ENCODE results near the gene SETD7. TPM values are rescaled to one million over a fixed set of nuclear protein-coding genes. Genes with fewer than 3 reads are reported as not detected.
A peak's percentile ranks its signal among the peaks of the same experiment; 100 is the strongest.

Gene SETD7
- total RNA-seq, 6 donors from 2014 or later = 17.8 to 45.6 (median 34.0) TPM

DNA sequence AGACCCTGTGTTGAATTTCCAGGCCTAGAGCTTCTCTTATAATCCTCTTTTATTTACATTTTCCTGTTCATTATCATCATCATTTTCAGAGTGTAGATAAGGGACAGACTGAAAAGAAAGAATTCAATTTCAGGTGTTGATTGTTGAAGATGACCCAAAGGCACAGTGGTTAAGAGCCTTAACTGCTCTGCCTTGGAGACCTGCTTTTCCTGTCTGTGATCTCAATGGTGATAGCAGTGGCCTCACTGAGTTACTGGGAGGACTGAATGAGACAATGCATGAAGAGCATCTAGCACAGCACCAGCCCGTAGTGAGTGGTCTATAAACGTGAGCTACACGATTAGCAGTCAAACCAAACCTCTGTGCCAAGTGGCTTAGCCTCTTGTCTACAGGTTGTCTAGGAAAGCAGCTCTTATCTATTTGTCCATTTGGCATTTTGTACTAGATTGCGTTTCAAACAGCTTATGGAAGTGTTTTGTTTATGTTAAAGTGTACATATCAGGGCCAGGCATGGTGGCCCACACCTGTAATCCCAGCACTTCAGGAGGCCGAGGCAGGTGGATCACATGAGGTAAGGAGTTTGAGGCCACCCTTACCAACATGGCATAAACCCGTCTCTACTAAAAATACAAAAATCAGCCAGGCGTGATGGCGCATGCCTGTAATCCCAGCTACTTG, 41.5 kb downstream of the SETD7 start:
- no peaks in the 10 kb centered on the region for H3K9me3 ChIP-seq
- H3K4me3 ChIP-seq = no peak overlapping the region
- peaks cover 14 to 90% (median 57%) of the 10 kb centered on the region in 4 donors for H3K36me3 ChIP-seq
- WGBS, 2 donors = 89 to 90% methylated on average over 8 of the region's 8 CpGs
- no peaks in the 10 kb centered on the region for H3K27me3 ChIP-seq
- no peak for TF ChIP-seq EP300 (IDR thresholded peaks at IDR 0.05)
- TF ChIP-seq, protein P1, sequence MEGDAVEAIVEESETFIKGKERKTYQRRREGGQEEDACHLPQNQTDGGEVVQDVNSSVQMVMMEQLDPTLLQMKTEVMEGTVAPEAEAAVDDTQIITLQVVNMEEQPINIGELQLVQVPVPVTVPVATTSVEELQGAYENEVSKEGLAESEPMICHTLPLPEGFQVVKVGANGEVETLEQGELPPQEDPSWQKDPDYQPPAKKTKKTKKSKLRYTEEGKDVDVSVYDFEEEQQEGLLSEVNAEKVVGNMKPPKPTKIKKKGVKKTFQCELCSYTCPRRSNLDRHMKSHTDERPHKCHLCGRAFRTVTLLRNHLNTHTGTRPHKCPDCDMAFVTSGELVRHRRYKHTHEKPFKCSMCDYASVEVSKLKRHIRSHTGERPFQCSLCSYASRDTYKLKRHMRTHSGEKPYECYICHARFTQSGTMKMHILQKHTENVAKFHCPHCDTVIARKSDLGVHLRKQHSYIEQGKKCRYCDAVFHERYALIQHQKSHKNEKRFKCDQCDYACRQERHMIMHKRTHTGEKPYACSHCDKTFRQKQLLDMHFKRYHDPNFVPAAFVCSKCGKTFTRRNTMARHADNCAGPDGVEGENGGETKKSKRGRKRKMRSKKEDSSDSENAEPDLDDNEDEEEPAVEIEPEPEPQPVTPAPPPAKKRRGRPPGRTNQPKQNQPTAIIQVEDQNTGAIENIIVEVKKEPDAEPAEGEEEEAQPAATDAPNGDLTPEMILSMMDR (IDR thresholded peaks at IDR 0.05) = no peak
- no peak for TF ChIP-seq POLR2A (IDR thresholded peaks at IDR 0.05)
- H3K4me1 ChIP-seq = peaks cover 0 to 4% (median 0%) of the 10 kb centered on the region in 4 donors
- no peak for ATAC-seq (ENCODE audit: low FRiP score in 2 of 2)
- no peak overlapping the region for H3K27ac ChIP-seq
- no peak for DNase-seq

DNA sequence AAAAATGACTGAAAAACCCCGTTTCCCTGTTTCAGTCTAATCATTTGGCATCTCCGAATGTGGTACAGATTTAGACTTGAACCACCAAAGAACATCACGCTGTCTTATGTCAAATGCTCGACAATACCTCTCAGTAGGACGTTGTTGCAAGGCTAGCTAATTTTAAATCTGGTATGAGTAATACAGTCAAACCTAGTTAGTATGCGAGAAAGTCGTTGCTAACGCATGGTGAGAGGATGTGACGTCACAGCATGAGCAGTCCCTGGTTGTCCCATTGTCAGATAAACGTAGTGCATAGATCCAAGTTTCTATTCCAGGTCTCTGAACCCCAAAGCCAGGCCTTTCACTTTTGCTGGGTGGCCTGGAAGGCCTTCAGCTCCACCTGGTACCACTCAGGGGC, 44.7 kb downstream of the SETD7 start:
- DNase-seq = no peak
- 79 to 81% methylated on average over 10 of the region's 10 CpGs for WGBS, 2 donors
- no peak for ATAC-seq (ENCODE audit: low FRiP score in 2 of 2)
- Histone ChIP-seq H3K4me1 (peaks cover 0 to 4% (median 0%) of the 10 kb centered on the region in 4 donors), H3K27ac (no peak overlapping the region), H3K4me3 (no peak overlapping the region), H3K36me3 (peaks cover 0 to 88% (median 41%) of the 10 kb centered on the region in 4 donors), H3K9me3 (no peaks in the 10 kb centered on the region), H3K27me3 (no peaks in the 10 kb centered on the region)
- TF ChIP-seq POLR2AphosphoS5 (IDR thresholded peaks at IDR 0.05) = no peak
- TF ChIP-seq, protein P1 (IDR thresholded peaks at IDR 0.05) = no peak
- TF ChIP-seq POLR2A (IDR thresholded peaks at IDR 0.05) = no peak
- no peak for TF ChIP-seq EP300 (IDR thresholded peaks at IDR 0.05)

DNA sequence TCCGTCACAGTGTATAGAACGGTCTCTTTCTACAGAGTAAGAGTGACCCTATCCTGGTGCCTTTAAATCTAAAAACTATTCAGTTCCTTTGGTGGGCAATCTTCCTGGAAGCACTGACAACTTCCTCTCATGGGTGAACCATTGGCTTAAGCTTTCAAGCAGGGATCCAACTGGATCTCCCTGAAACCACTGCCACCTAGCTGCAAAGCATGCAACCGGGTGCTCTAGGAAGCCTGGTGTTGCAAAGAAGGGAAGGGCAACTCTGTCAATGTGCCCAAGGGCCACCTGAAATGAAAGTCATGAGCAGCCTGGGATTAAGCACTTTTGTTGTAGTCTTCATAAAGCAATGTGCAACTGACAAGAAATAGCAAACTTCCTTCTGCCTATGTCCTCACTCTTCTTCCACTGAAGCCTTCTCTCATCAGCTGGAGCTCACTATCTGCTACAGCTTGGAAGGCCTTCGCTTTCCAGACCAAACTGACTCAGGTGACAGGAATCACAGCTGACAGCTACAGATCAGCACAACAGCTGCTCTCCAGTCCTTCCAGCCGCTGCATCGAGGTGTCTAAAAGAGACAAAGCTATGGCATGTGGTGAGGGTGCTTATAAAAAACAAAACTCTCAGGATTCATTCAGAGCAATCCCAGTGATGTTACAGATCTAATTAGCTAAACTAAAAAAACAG, 46.1 kb downstream of the SETD7 start:
- Histone ChIP-seq H3K4me3 (no peak overlapping the region), H3K27ac (no peak overlapping the region), H3K9me3 (no peaks in the 10 kb centered on the region), H3K36me3 (peaks cover 0 to 80% (median 38%) of the 10 kb centered on the region in 4 donors), H3K4me1 (no peaks in the 10 kb centered on the region), H3K27me3 (no peaks in the 10 kb centered on the region)
- 86 to 87% methylated on average over 6 of the region's 6 CpGs for WGBS, 2 donors
- no peak for TF ChIP-seq EP300 (IDR thresholded peaks at IDR 0.05)
- TF ChIP-seq, protein P1 (IDR thresholded peaks at IDR 0.05) = peak in 3 of 6 experiments; percentile 14 to 22 (median 20)
- DNase-seq = no peak
- ATAC-seq (ENCODE audit: low FRiP score in 2 of 2) = no peak

DNA sequence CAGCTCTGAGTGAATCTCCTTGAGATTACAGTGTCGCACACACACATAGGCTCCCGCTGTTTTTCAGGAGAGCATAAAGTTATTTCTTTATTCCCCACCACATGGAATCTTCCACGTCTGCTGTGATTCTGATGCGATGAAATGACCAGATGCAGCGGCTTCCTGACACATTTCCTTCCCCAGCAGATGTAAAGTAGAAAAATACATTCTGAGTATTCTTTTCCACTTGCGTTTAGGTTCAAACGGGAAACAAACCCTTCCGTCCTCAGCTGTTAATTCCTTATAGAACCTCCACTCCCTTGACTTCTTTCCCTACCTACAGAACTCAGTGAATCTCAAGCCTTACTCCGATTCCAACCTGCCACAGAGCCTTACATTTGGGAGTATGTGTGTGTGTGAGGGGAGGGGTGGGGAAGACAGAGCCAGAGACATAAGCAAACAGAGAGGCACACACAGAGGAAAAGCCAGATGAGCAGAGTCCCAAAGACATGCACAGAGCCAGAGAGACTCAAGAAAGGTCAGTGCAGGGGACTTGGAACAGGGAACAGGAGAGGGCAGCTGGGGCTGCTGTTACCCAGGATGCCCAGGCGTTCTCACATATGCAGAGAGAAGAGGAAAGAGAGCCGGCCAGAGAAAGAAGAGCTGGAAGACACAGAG, 47.3 kb downstream of the SETD7 start:
- Histone ChIP-seq H3K27ac (no peak overlapping the region), H3K4me1 (no peaks in the 10 kb centered on the region), H3K36me3 (peaks cover 0 to 68% (median 29%) of the 10 kb centered on the region in 4 donors), H3K4me3 (no peak overlapping the region), H3K9me3 (no peaks in the 10 kb centered on the region), H3K27me3 (no peaks in the 10 kb centered on the region)
- WGBS, 2 donors = 86 to 89% methylated on average over 11 of the region's 11 CpGs
- no peak for ATAC-seq (ENCODE audit: low FRiP score in 2 of 2)
- DNase-seq = no peak
- TF ChIP-seq POLR2AphosphoS5 (IDR thresholded peaks at IDR 0.05) (no peak), EP300 (IDR thresholded peaks at IDR 0.05) (no peak), POLR2A (IDR thresholded peaks at IDR 0.05) (no peak)
- TF ChIP-seq, protein P1 (IDR thresholded peaks at IDR 0.05) = no peak
